ENCODE measurements around the gene BPIFB1. TPM values are rescaled to one million over a fixed set of nuclear protein-coding genes. Genes with fewer than 3 reads are reported as not detected.

The BPIFB1 gene
- total and polyA plus RNA-seq, 2 of the 8 experiments (the other 6 are each of a cell fraction or from before 2014, with no cell fraction given): not detected

DNA sequence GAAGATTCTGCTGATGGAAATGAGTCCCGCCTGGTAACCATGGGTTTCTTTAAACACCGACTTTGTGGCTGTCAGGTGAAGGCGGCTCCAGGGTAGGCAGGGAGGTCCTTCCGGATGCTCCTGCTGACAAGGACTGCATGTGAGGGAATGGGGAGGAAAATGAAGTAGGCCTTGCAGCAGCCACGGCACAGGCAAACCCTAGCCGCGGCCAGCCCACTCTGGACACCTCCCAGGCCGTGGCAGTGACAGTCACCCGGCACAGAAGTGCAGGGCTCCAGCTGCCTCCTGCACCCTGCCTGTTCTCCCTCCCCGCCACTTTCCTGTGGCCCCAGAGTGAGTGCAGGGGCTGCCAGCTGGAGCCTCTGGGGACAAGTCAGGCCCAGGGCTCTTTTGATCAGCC is 21.0 kb downstream of the BPIFB1 start:
- Histone ChIP-seq H3K14ac (ENCODE audit: insufficient read length) (no peak overlapping the region), H3K79me2 (ENCODE audit: control insufficient read depth in 1 of 2, insufficient read depth in 2 of 2, low read length in 2 of 2) (no peaks in the 10 kb centered on the region), H3K27me3 (replicated peaks in 1 of 4; ENCODE audit: control insufficient read depth in 3 of 4, extremely low read depth in 1 of 4, insufficient read depth in 3 of 4, low read length in 3 of 4) (no peaks in the 10 kb centered on the region; a peak in 1 of 7 replicates), H2AK5ac (ENCODE audit: low read depth, low read length) (no peak overlapping the region), H2AFZ (ENCODE audit: low read length) (no peak overlapping the region), H2BK15ac (ENCODE audit: low read length) (no peak overlapping the region), H3K23me2 (ENCODE audit: low read depth, low read length) (peaks cover 5% of the 10 kb centered on the region; the same call in 1 of the 2 replicates), H3K27ac (ENCODE audit: low read depth, low read length) (no peak overlapping the region), H2BK120ac (replicated peaks; ENCODE audit: low read depth, low read length) (no peak overlapping the region), H3K4ac (replicated peaks; ENCODE audit: insufficient read length, low read depth, low read length) (no peak overlapping the region), H2BK20ac (ENCODE audit: low read length) (no peak overlapping the region), H3K4me1 (replicated peaks in 1 of 4; ENCODE audit: control insufficient read depth in 3 of 4, insufficient read depth in 4 of 4, low read length in 3 of 4) (no peaks in the 10 kb centered on the region), H3K23ac (ENCODE audit: insufficient read length) (no peak overlapping the region), H2BK12ac (ENCODE audit: low read depth, low read length) (no peak overlapping the region), H4K5ac (ENCODE audit: insufficient read length, low read depth, low read length) (no peak overlapping the region), H3K18ac (ENCODE audit: extremely low read depth, low read length) (no peak overlapping the region), H4K91ac (replicated peaks; ENCODE audit: insufficient read length, low read length) (no peak overlapping the region), H3K79me1 (ENCODE audit: low read depth, low read length) (no peaks in the 10 kb centered on the region), H3K56ac (replicated peaks; ENCODE audit: insufficient read length, low read depth, low read length) (no peak overlapping the region), H3K4me2 (ENCODE audit: insufficient read depth in 1 of 2, low read depth in 2 of 2, low read length in 2 of 2) (no peak overlapping the region), H4K20me1 (replicated peaks in 1 of 2; ENCODE audit: control insufficient read depth in 1 of 2, insufficient read depth in 2 of 2, low read length in 2 of 2) (peaks cover 0 to 3% of the 10 kb centered on the region in 2 experiments), H4K8ac (ENCODE audit: extremely low read depth, insufficient read depth, low read length) (no peak overlapping the region), H3K4me3 (ENCODE audit: extremely low read depth in 1 of 4, insufficient read depth in 2 of 4, low read depth in 3 of 4, low read length in 4 of 4) (no peak overlapping the region), H3K36me3 (ENCODE audit: control insufficient read depth in 2 of 4, insufficient read depth in 4 of 4, low read length in 3 of 4) (no peaks in the 10 kb centered on the region), H3K9ac (replicated peaks in 1 of 4; ENCODE audit: extremely low read depth in 1 of 4, low read depth in 3 of 4, low read length in 3 of 4) (no peak overlapping the region), H2BK5ac (ENCODE audit: low read depth, low read length) (no peak overlapping the region), H3K9me3 (ENCODE audit: insufficient read depth in 2 of 2, low read depth in 1 of 2, low read length in 1 of 2) (no peaks in the 10 kb centered on the region)
- DNase-seq (ENCODE audit: low read depth in 1 of 2, low spot score in 2 of 2) (no peak), FAIRE-seq (no peak)
- ChIA-PET CTCF (ENCODE audit: partially characterized antibody) (interaction anchor here (1.1 to 6.7 kb wide), 5 partner anchors 11 to 92 kb away, joined by 3 to 62 read pairs (median 5); no protein-coding TSS in a partner anchor), POLR2A (ENCODE audit: partially characterized antibody) (no interaction called here)
- WGBS, 2 experiments (ENCODE audit: extremely low coverage in 1 of 2, insufficient coverage in 1 of 2, insufficient read length in 1 of 2, insufficient replicate concordance in 2 of 2, low coverage in 1 of 2, low lambda C conversion rate in 2 of 2, missing lambda C conversion rate in 1 of 2): 94% methylated on average over 10 of the region's 10 CpGs; no CpG with 5 or more reads in 1 of the 2 experiments
- TF ChIP-seq HDAC2 (IDR thresholded peaks at IDR 0.05; ENCODE audit: borderline replicate concordance in 1 of 2, low read depth in 2 of 2, low read length in 2 of 2) (no peak), CTBP2 (IDR thresholded peaks at IDR 0.05; ENCODE audit: borderline replicate concordance, insufficient read depth, insufficient read length, low read length) (no peak), KDM4A (IDR thresholded peaks at IDR 0.05; ENCODE audit: low read depth, low read length, severe bottlenecking) (no peak), EZH2 (IDR thresholded peaks at IDR 0.05; ENCODE audit: low read depth, low read length, severe bottlenecking) (no peak), CHD2 (IDR thresholded peaks at IDR 0.05; ENCODE audit: low read length) (no peak), EGR1 (IDR thresholded peaks at IDR 0.05; ENCODE audit: borderline replicate concordance, low read depth, low read length) (no peak), ZNF274 (IDR thresholded peaks at IDR 0.05; ENCODE audit: borderline replicate concordance, extremely low read depth, low read length) (no peak), JUN (IDR thresholded peaks at IDR 0.05; ENCODE audit: low read depth, low read length) (no peak), MAFK (IDR thresholded peaks at IDR 0.05; ENCODE audit: low read depth, low read length) (no peak), ATF2 (IDR thresholded peaks at IDR 0.05; ENCODE audit: low read length) (no peak), ATF3 (IDR thresholded peaks at IDR 0.05; ENCODE audit: insufficient read depth, low read depth, low read length) (no peak)

All from H1 (cell line).